DOHH2 (cell line): ENCODE results near the gene RCOR1.
A peak's percentile ranks its signal among the peaks of the same experiment; 100 is the strongest.

Experiments used
- H3F3A ChIP-seq: fragments of 200-600 bp; sonication (generic), shearing (Covaris generic); 2 replicates; pipeline ENCODE4 v1.6.0; 2016; ENCODE audit warnings: antibody characterized with exemption, mild to moderate bottlenecking; ENCODE audit not compliant: control insufficient read depth, insufficient read depth
- H3K27ac ChIP-seq: fragments of 200-600 bp; sonication (generic); 2 replicates; pipeline ENCODE4 v1.5.1; 2014; ENCODE audit warnings: low read depth, mild to moderate bottlenecking, low read length, moderate library complexity
- H3K27me3 ChIP-seq: fragments of 200-600 bp; sonication (generic); 2 replicates; pipeline ENCODE4 v1.6.1; 2014; ENCODE audit warnings: mild to moderate bottlenecking, low read length, mixed read lengths; ENCODE audit not compliant: control insufficient read depth
- H3K36me3 ChIP-seq: fragments of 200-600 bp; sonication (generic); 2 replicates; pipeline ENCODE4 v1.6.1; 2014; ENCODE audit warnings: mild to moderate bottlenecking, low read length, moderate library complexity, mixed read lengths; ENCODE audit not compliant: control insufficient read depth
- H3K4me1 ChIP-seq: fragments of 200-600 bp; sonication (generic); 2 replicates; pipeline ENCODE4 v1.6.1; 2014; ENCODE audit warnings: mild to moderate bottlenecking, low read length, mixed read lengths; ENCODE audit not compliant: control insufficient read depth
- H3K4me2 ChIP-seq: fragments of 200-600 bp; sonication (generic); 2 replicates; pipeline ENCODE4 v1.6.0; 2014; ENCODE audit warnings: mild to moderate bottlenecking, low read length, moderate library complexity
- H3K4me3 ChIP-seq: fragments of 200-600 bp; sonication (generic); 2 replicates; pipeline ENCODE4 v1.5.1; 2014; ENCODE audit warnings: mild to moderate bottlenecking, low read length, mixed read lengths
- H3K79me2 ChIP-seq: fragments of 200-600 bp; sonication (generic); 2 replicates; pipeline ENCODE4 v1.6.1; 2014; ENCODE audit warnings: mild to moderate bottlenecking, low read length, mixed read lengths; ENCODE audit not compliant: control insufficient read depth
- H3K9me2 ChIP-seq: fragments of 200-600 bp; sonication (generic); replicated peaks from 2 replicates; pipeline ENCODE4 v1.6.1; 2014; ENCODE audit warnings: mild to moderate bottlenecking, low read length, mixed read lengths; ENCODE audit not compliant: control insufficient read depth
- H3K9me3 ChIP-seq: fragments of 200-600 bp; sonication (generic); 2 replicates; pipeline ENCODE4 v1.6.1; 2014; ENCODE audit warnings: antibody characterized with exemption, low read length, mixed read lengths; ENCODE audit not compliant: control insufficient read depth, insufficient read depth
- H4K20me1 ChIP-seq: fragments of 200-600 bp; sonication (generic); 2 replicates; pipeline ENCODE4 v1.6.0; 2014; ENCODE audit warnings: low read depth, mild to moderate bottlenecking, antibody characterized with exemption, low read length, moderate library complexity; ENCODE audit not compliant: control insufficient read depth, insufficient read depth
- EZH2phosphoT487 ChIP-seq: fragments of 200-600 bp; sonication (generic); IDR thresholded peaks from 2 replicates; pipeline ENCODE4 v1.6.1; 2017; ENCODE audit warnings: borderline replicate concordance, mild to moderate bottlenecking, antibody characterized with exemption, low read length, moderate library complexity, mixed read lengths
- TF ChIP-seq, protein P1 (sequence below): fragments of 200-600 bp; sonication (generic); IDR thresholded peaks from one replicate; pipeline ENCODE4 v1.5.1; 2014; ENCODE audit warnings: antibody characterized with exemption, mild to moderate bottlenecking, low read depth, low read length; ENCODE audit not compliant: poor library complexity, severe bottlenecking

The RCOR1 gene

DNA sequence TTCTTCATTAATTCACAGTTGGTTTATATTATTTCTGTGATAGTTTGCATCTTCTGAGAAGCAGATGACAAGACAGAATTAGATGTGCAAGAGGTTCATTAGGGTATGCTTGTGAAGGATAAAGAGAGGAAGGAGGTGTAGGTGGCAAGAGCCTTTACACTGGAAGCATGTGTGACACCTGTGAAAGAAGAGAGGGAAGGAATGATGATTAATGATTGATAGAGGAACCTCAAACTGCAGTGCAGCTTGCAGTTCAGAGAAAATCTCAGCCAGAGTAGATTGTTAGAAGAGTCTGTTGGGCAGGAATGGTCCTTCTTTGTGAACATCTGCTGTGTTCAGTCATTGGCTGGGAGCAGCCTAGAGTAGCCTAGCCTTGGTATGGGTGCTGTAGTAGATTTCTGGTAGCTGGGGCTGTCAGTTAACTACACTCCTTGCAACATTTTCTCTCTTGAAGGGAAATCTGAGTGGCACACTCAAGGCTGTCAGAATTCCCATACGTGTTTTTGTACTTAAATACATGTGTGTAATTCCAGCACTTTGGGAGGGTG, 9.0 kb downstream of the RCOR1 start:
- Histone ChIP-seq H3F3A (peaks cover 31% of the 10 kb centered on the region), H3K36me3 (peaks cover 17% of the 10 kb centered on the region), H4K20me1 (no peaks in the 10 kb centered on the region)

DNA sequence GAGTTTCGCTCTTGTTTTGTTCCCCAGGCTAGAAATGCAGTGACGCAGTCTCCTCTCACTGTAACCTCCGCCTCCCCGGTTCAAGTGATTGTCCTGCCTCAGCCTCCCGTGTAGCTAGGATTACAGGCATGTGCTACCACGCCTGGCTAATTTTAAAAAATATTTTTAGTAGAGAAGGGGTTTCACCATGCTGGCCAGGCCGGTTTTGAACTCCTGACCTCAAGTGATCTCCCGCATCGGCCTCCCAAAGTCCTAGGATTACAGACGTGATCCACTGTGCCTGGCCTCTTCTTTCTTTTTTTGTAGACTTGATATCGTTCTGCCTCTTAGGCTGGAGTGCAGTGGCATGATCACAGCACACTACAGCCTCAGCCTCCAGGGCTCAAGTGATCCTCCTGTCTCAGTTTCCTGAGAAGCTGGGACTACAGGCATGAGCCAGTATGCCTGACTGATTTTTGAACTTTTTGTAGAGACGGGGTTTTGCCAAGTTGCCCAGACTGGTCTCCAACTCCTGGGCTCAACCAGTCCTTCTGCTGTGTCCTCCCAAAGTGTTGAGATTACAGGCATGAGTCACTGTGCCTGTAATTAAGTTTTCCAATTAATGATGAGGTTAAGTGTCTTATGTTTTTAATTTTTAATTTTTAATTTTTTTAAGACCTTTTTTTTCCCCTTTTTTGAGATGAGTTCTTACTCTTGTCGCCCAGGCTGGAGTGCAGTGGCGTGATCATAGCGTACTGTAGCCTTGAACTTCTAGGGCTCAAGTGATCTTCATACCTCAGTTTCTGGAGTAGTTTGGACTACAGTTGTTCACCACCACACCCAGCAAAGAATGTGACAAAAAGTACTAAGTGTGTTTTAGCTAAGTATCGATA, 10.2 kb downstream of the RCOR1 start:
- Histone ChIP-seq H3K4me3 (no peak overlapping the region), H3F3A (peaks cover 33% of the 10 kb centered on the region), H4K20me1 (no peaks in the 10 kb centered on the region), H3K79me2 (peaks cover 99% of the 10 kb centered on the region), H3K27ac (peak overlapping the region; percentile 36), H3K27me3 (no peaks in the 10 kb centered on the region), H3K36me3 (peaks cover 14% of the 10 kb centered on the region), H3K9me3 (no peaks in the 10 kb centered on the region), H3K9me2 (no peaks in the 10 kb centered on the region), H3K4me1 (peaks cover 81% of the 10 kb centered on the region), H3K4me2 (peak overlapping the region; percentile 46)
- TF ChIP-seq, protein P1, sequence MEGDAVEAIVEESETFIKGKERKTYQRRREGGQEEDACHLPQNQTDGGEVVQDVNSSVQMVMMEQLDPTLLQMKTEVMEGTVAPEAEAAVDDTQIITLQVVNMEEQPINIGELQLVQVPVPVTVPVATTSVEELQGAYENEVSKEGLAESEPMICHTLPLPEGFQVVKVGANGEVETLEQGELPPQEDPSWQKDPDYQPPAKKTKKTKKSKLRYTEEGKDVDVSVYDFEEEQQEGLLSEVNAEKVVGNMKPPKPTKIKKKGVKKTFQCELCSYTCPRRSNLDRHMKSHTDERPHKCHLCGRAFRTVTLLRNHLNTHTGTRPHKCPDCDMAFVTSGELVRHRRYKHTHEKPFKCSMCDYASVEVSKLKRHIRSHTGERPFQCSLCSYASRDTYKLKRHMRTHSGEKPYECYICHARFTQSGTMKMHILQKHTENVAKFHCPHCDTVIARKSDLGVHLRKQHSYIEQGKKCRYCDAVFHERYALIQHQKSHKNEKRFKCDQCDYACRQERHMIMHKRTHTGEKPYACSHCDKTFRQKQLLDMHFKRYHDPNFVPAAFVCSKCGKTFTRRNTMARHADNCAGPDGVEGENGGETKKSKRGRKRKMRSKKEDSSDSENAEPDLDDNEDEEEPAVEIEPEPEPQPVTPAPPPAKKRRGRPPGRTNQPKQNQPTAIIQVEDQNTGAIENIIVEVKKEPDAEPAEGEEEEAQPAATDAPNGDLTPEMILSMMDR: no peak
- TF ChIP-seq EZH2phosphoT487: no peak

More for the DNA sequence above, 9.0 kb downstream of the RCOR1 start:
- Histone ChIP-seq H3K27ac (no peak overlapping the region), H3K4me3 (no peak overlapping the region), H3K9me2 (no peaks in the 10 kb centered on the region), H3K9me3 (no peaks in the 10 kb centered on the region), H3K4me2 (0 out of 2 replicates have a peak overlapping the region, but pooled peaks have one; percentile 10), H3K4me1 (peaks cover 69% of the 10 kb centered on the region), H3K27me3 (no peaks in the 10 kb centered on the region), H3K79me2 (peaks cover 99% of the 10 kb centered on the region)
- TF ChIP-seq, protein P1: no peak
- TF ChIP-seq EZH2phosphoT487: no peak

DNA sequence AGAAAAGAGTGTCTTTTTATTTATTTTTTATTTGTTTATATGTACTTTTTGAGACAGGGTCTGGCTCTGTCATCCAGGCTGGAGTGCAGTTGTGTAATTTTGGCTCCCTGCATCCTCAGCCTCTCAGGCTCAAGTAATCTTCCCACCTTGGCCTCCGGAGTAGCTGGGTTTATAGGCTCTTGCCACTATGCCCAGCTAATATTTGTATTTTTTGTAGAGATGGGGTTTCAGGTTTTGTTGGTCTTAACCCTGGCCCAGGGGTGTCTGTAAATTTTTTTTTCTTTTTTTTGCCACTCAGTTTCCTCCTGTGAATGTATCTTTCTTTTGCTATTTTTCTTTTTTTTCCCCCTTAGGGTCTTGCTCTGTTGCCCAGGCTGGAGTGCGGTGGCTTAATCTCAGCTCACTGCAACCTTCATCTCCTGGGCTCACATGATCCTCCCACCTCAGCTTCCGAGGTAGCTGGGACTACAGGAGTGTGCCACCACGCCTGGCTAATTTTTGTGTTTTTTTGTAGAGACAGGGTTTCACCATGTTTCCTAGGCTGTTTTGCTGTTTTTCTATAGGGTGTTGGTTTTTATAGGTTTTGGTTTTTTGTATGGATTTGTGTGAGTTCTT, 11.0 kb downstream of the RCOR1 start:
- Histone ChIP-seq H3K79me2 (peaks cover 99% of the 10 kb centered on the region), H3K27me3 (no peaks in the 10 kb centered on the region), H3K36me3 (peaks cover 17% of the 10 kb centered on the region), H4K20me1 (no peaks in the 10 kb centered on the region), H3K9me2 (no peaks in the 10 kb centered on the region), H3K4me3 (0 out of 2 replicates have a peak overlapping the region, but pooled peaks have one; percentile 9), H3K27ac (peak overlapping the region; percentile 36), H3K4me1 (peaks cover 88% of the 10 kb centered on the region), H3K4me2 (peak overlapping the region; percentile 37), H3F3A (peaks cover 37% of the 10 kb centered on the region), H3K9me3 (no peaks in the 10 kb centered on the region)
- TF ChIP-seq, protein P1: no peak
- TF ChIP-seq EZH2phosphoT487: no peak
